ENCODE results near the gene RNF115.

The RNF115 gene

DNA sequence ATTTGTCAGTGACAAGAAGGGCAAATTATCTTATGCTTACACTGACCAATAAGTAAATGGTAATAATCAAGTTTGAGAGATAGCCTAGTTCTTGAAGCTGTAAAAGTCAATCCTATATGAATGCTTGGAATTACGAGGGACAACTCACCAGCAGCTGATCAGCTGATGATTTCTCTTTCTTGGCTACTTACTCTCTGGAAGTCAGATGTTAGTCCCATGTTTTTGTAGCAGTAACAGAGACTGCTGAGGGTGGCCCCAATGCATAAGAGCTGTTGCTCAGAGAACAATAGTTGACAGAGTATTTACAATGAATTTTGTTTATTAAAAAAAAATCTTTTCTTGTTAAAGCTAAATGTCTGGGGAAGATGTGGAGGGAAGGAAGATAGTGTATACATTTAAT, 65.3 kb downstream of the RNF115 start:
- FAIRE-seq, result no peak
- DNase-seq (ENCODE audit: insufficient read length, low spot score), result no peak
- TF ChIP-seq, protein P1, sequence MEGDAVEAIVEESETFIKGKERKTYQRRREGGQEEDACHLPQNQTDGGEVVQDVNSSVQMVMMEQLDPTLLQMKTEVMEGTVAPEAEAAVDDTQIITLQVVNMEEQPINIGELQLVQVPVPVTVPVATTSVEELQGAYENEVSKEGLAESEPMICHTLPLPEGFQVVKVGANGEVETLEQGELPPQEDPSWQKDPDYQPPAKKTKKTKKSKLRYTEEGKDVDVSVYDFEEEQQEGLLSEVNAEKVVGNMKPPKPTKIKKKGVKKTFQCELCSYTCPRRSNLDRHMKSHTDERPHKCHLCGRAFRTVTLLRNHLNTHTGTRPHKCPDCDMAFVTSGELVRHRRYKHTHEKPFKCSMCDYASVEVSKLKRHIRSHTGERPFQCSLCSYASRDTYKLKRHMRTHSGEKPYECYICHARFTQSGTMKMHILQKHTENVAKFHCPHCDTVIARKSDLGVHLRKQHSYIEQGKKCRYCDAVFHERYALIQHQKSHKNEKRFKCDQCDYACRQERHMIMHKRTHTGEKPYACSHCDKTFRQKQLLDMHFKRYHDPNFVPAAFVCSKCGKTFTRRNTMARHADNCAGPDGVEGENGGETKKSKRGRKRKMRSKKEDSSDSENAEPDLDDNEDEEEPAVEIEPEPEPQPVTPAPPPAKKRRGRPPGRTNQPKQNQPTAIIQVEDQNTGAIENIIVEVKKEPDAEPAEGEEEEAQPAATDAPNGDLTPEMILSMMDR (IDR thresholded peaks at IDR 0.05; ENCODE audit: insufficient read depth, missing control alignments), result no peak

DNA sequence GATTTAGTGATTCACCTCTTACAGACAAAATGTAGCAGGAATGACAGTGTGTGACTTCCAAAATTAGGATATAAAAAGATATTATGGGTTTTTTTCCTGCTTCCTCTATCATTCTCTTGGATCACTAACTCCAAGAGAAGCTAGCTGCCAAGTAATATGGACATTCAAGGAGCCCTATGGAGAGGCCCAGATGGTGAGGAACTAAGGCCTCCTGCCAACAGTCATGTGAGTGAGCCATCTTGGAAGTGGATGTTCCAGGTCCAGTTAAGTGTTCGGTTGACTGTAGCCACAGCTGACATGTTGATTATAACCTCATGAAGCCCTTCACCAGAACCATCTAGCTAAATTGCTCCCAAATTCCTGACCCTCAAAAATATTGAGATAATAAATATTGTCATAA, 65.8 kb downstream of the RNF115 start:
- TF ChIP-seq, protein P1 (IDR thresholded peaks at IDR 0.05; ENCODE audit: insufficient read depth, missing control alignments), result no peak
- no peak for FAIRE-seq
- DNase-seq (ENCODE audit: insufficient read length, low spot score), result no peak

DNA sequence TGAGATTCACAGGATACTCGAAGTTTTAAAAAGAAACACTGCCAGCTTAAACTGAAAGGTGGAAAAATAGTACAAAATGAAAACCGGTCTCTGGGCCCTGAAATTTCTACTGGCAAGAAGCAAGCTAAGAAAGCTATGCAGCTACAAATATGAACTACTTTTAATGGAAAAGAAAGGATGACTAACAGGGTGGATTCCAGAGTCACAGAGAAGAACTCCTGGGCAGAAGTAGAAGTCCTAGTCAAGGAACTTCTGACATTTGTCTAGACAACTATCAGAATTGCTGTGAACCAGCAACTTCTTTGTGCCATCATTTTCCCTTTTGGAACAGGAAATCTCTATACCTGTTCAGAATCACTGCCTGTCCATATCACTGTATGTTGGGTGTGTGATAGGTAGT, 66.5 kb downstream of the RNF115 start:
- TF ChIP-seq, protein P1 (IDR thresholded peaks at IDR 0.05; ENCODE audit: insufficient read depth, missing control alignments), result no peak
- FAIRE-seq (no peak), DNase-seq (ENCODE audit: insufficient read length, low spot score) (no peak)

DNA sequence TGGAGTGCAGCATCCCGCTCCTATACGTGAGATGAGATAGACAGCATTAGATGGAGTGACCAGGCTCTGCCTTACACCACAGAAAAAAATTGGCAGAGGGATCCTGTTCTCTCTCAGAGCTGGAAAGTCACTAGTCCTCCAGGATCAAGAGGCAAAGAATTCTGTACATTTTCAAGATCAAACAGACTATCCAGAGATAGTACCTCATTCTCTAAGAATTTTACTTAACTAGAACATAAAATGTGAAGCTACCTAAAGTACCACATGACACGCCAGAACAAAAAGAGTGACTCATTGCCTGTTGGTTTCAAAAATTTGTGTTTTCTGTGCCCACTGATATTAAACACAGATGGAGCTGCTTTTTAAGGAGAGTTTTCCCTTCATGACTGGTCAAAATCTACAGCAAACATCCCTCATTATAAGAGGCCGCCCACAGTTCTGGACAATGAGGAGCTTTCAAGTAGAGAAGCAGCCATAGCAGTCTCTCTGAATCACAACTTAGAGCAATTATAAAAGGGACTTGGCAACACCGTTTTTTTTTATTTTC, 72.3 kb downstream of the RNF115 start:
- TF ChIP-seq, protein P1 (IDR thresholded peaks at IDR 0.05; ENCODE audit: insufficient read depth, missing control alignments), result no peak
- DNase-seq (ENCODE audit: insufficient read length, low spot score), result no peak
- FAIRE-seq, result no peak

DNA sequence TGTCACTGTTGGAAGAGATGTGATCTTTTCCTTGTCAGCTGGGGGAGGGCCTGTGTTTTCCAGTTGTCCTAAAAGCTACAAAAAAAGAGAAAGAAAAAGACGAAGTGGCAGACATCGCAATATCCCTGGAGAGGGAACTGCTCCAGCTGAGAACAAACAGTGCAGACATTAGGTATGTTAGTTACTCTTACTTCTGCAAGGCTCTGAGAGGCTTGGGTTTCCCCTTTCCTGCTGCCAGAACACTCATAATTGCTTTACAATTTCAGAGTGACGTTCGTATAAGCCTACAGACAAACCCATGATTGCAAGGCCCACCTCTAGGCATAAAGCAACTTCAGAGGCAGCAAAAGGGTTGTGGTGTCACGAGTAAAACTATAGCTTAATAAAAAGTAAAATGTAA, 73.5 kb downstream of the RNF115 start:
- no peak for DNase-seq (ENCODE audit: insufficient read length, low spot score)
- TF ChIP-seq, protein P1 (IDR thresholded peaks at IDR 0.05; ENCODE audit: insufficient read depth, missing control alignments), result no peak
- no peak for FAIRE-seq

DNA sequence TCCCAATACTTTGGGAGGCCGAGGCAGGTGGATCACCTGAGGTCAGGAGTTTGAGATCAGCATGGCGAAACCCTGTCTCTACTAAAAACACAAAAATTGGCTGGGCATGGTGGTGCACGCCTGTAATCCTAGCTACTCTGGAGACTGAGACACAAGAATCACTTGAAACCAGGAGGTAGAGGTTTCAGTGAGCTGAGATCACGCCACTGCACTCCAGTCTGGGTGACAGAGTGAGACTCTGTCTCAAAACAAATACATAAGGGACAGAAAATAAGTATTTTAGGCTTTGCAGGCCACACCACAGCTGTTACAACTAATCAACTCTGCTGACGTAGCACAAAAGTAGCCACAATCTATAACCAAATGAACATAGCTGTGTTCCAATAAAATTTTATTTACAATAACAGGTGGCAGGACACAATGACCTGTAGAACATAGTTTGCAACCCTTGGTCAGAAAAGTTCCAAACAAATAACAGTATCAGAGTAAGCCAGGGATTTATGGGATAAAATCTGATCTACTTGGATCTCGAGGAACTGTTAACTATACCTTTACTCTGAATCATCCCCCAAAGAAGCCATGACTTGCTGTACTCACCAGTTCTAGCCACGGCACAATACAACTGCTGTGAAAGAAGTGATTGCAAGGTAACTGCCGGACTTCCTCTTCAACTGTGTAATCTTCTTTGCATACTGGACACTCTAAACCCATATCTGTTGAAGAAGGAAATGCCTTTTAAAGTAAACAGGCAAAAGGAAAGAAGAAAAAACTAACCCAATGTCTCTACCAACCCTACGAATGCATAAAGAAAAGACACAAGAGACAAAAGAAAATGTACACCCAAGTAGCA, 76.3 kb downstream of the RNF115 start:
- TF ChIP-seq, protein P1 (IDR thresholded peaks at IDR 0.05; ENCODE audit: insufficient read depth, missing control alignments), result no peak
- DNase-seq (ENCODE audit: insufficient read length, low spot score), result no peak
- FAIRE-seq, result no peak

DNA sequence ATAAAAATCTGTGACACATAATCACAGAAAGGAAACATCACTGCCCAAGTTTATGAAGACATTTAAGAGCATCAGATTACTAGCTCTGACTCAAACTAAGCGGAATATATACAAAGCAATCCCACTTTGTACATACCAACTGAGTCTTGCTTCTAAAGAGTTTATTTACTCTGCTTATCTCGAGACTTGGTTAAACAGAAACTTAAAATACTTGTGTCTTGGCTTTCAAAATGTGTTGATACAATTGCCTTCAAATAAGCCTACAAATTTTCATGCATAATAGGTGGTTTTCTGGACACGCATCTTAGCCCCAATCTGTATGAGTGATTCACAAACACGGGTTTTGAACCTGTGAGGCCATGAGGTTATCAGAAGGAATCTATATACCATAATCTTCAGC, 83.6 kb downstream of the RNF115 start:
- TF ChIP-seq, protein P1 (IDR thresholded peaks at IDR 0.05; ENCODE audit: insufficient read depth, missing control alignments), result no peak
- FAIRE-seq, result no peak
- DNase-seq (ENCODE audit: insufficient read length, low spot score), result no peak
